Liver (tissue), 9 donors: ENCODE results near the gene NFILZ. TPM values are rescaled to one million over a fixed set of nuclear protein-coding genes. Genes with fewer than 3 reads are reported as not detected.
"Not testable (repeated sequence)": the region's sequence is repeated elsewhere in the genome, so short reads cannot be mapped to it uniquely, and the experiment has no call there.

Experiments used
- DNase-seq: peaks from one replicate; pipeline ENCODE4 v3.0.0-alpha.2; 2017; ENCODE audit warnings: low spot score
- H3K27ac ChIP-seq, 2 donors: one replicate each; pipeline ENCODE4 v1.7.0; 2013; ENCODE audit warnings: inconsistent platforms in 2 of 2, low read length in 2 of 2, control low read depth in 1 of 2, low read depth in 1 of 2, mild to moderate bottlenecking in 1 of 2
- H3K27me3 ChIP-seq, 4 donors: one replicate each; pipeline versions ENCODE4 v1.6.1 to v1.7.0; 2013; ENCODE audit warnings: low read length in 3 of 4, inconsistent platforms in 1 of 4, mild to moderate bottlenecking in 1 of 4, moderate library complexity in 1 of 4; ENCODE audit not compliant: control insufficient read depth in 4 of 4, insufficient read depth in 4 of 4
- H3K36me3 ChIP-seq, 4 donors: one replicate each; pipeline versions ENCODE4 v1.6.1 to v1.7.0; 2013; ENCODE audit warnings: low read length in 3 of 4, mild to moderate bottlenecking in 3 of 4, low read depth in 1 of 4, moderate library complexity in 1 of 4; ENCODE audit not compliant: control insufficient read depth in 4 of 4, insufficient read depth in 3 of 4
- H3K4me1 ChIP-seq, 4 donors: one replicate each; pipeline versions ENCODE4 v1.6.1 to v1.7.0; 2013; ENCODE audit warnings: low read length in 3 of 4, mild to moderate bottlenecking in 3 of 4, moderate library complexity in 1 of 4; ENCODE audit not compliant: control insufficient read depth in 4 of 4, insufficient read depth in 4 of 4
- H3K4me3 ChIP-seq, 3 donors: one replicate each; pipeline versions ENCODE4 v1.6.1 to v1.7.0; 2013; ENCODE audit warnings: low read length in 3 of 3, control low read depth in 1 of 3, low read depth in 1 of 3, mild to moderate bottlenecking in 1 of 3
- H3K9ac ChIP-seq, 2 donors: one replicate each; pipeline ENCODE4 v1.7.0; 2013; ENCODE audit warnings: low read length in 2 of 2, mild to moderate bottlenecking in 2 of 2, moderate library complexity in 2 of 2, control low read depth in 1 of 2, low read depth in 1 of 2
- H3K9me3 ChIP-seq, 4 donors: one replicate each; pipeline versions ENCODE4 v1.6.1 to v1.7.0; 2013; ENCODE audit warnings: low read length in 3 of 4; ENCODE audit not compliant: control insufficient read depth in 4 of 4
- CTCF ChIP-seq: fragments of 150-350 bp; IDR thresholded peaks from 2 replicates; pipeline ENCODE4 v1.5.1; 2017; ENCODE audit warnings: improper control_type of control experiment, low read depth, low read length; ENCODE audit not compliant: missing input control
- EGR1 ChIP-seq, 2 donors: IDR thresholded peaks; 2 replicates each; pipeline ENCODE4 v1.6.1; 2016 to 2018; ENCODE audit warnings: antibody characterized with exemption in 2 of 2, low read depth in 2 of 2
- FOXA1 ChIP-seq: IDR thresholded peaks from 2 replicates; pipeline ENCODE4 v1.6.1; 2016; ENCODE audit warnings: antibody characterized with exemption
- FOXA2 ChIP-seq: IDR thresholded peaks from 2 replicates; pipeline ENCODE4 v1.6.1; 2016; ENCODE audit warnings: antibody characterized with exemption
- HNF4A ChIP-seq, 2 donors: conservative IDR thresholded peaks; 2 replicates each; pipeline ENCODE4 v1.6.1; 2016; ENCODE audit warnings: antibody characterized with exemption in 2 of 2, mild to moderate bottlenecking in 2 of 2
- HNF4G ChIP-seq: IDR thresholded peaks from 2 replicates; pipeline ENCODE4 v1.6.1; 2016; ENCODE audit warnings: antibody characterized with exemption
- JUND ChIP-seq, 2 donors: IDR thresholded peaks; 2 replicates each; pipeline ENCODE4 v1.6.1; 2016; ENCODE audit warnings: antibody characterized with exemption in 2 of 2
- NR2F2 ChIP-seq: IDR thresholded peaks from 2 replicates; pipeline ENCODE4 v1.6.1; 2016; ENCODE audit warnings: antibody characterized with exemption
- RAD21 ChIP-seq, 2 donors: IDR thresholded peaks; 2 replicates each; pipeline ENCODE4 v1.6.1; 2016; ENCODE audit warnings: antibody characterized with exemption in 2 of 2, mild to moderate bottlenecking in 2 of 2
- REST ChIP-seq: IDR thresholded peaks from 2 replicates; pipeline ENCODE4 v1.6.1; 2016; ENCODE audit warnings: antibody characterized with exemption, mild to moderate bottlenecking
- RXRA ChIP-seq, 2 donors: IDR thresholded peaks; 2 replicates each; pipeline ENCODE4 v1.6.1; 2017 to 2018; ENCODE audit warnings: antibody characterized with exemption in 2 of 2, mild to moderate bottlenecking in 1 of 2
- SP1 ChIP-seq: IDR thresholded peaks from 2 replicates; pipeline ENCODE4 v1.6.1; 2018; ENCODE audit warnings: antibody characterized with exemption, mild to moderate bottlenecking
- YY1 ChIP-seq: IDR thresholded peaks from 2 replicates; pipeline ENCODE4 v1.6.1; 2016; ENCODE audit warnings: antibody characterized with exemption, mild to moderate bottlenecking
- WGBS: extraction: QIAGEN DNeasy Blood & Tissue Kit; methylation state at CpG from one replicate; pipeline ENCODE4 v1.1.7; 2013; 5-methylcytosine and 5-hydroxymethylcytosine counted together
- polyA plus RNA-seq, 2 donors: library from polyadenylated mRNA; stranded (reverse) in 1 of 2; unstranded in 1 of 2; fragments of 200-250 nt in 1 of 2; fragments of >200 nt in 1 of 2; fragmentation: Nextera tagmentation in 1 of 2; extraction: Ambion mirVana in 1 of 2; gene quantifications; one replicate each; pipeline versions ENCODE4 v1.2.1 to v1.2.3, GENCODE V29; 2013 to 2015
- total RNA-seq, 2 donors: library from RNA; depleted of rRNA; stranded (reverse); fragments of >200 nt; gene quantifications; one replicate each; pipeline ENCODE4 v1.2.3, GENCODE V29; 2014
- donor health status: healthy.
- donor health status: healthy.
- donor health status: healthy.
- donor health status: healthy.
- donor health status: healthy.

Gene NFILZ
- total and polyA plus RNA-seq, 4 donors: not detected

GRCh38 chr19:8622886-8623285 is 7.5 kb upstream of the NFILZ start:
- not testable (repeated sequence) for H3K27ac ChIP-seq, H3K9ac ChIP-seq, DNase-seq, H3K27me3 ChIP-seq, H3K4me3 ChIP-seq, H3K36me3 ChIP-seq, H3K9me3 ChIP-seq, H3K4me1 ChIP-seq
- TF ChIP-seq CTCF (peak; percentile 10), RAD21 (IDR thresholded peaks at IDR 0.05) (peak; percentile 11 to 44)
- 66% methylated on average over 4 of the region's 4 CpGs for WGBS

- DNase-seq: no peak
- 54% methylated on average over 8 of the region's 8 CpGs for WGBS
- no peaks in the 10 kb centered on the region for H3K27me3 ChIP-seq
- H3K9ac ChIP-seq: no peak overlapping the region
- no peak overlapping the region for H3K4me3 ChIP-seq
- peaks cover 4 to 12% (median 10%) of the 10 kb centered on the region in 4 donors for H3K4me1 ChIP-seq
- no peak overlapping the region for H3K27ac ChIP-seq
- H3K36me3 ChIP-seq: no peaks in the 10 kb centered on the region
- no peak for TF ChIP-seq RAD21 (IDR thresholded peaks at IDR 0.05)
- no peak for TF ChIP-seq CTCF
- TF ChIP-seq JUND (IDR thresholded peaks at IDR 0.05): no peak
- no peak for TF ChIP-seq NR2F2
- TF ChIP-seq HNF4A (conservative IDR thresholded peaks at IDR 0.05): no peak
- no peak for TF ChIP-seq YY1
- TF ChIP-seq FOXA1: no peak
- TF ChIP-seq HNF4G: no peak
- no peak for TF ChIP-seq RXRA (IDR thresholded peaks at IDR 0.05)
- TF ChIP-seq REST: no peak
- no peak for TF ChIP-seq EGR1 (IDR thresholded peaks at IDR 0.05; ENCODE audit: low read depth in 2 of 2)
- no peak for TF ChIP-seq SP1
- TF ChIP-seq FOXA2: no peak
- no peaks in the 10 kb centered on the region for H3K9me3 ChIP-seq
These were observed 3.6 kb upstream of the NFILZ start for GRCh38 chr19:8626842-8627241.
